Osteocyte (in vitro differentiated cells): Measurements from ENCODE around the gene FGF14. TPM values are rescaled to one million over a fixed set of nuclear protein-coding genes. Genes with fewer than 3 reads are reported as not detected.
A peak's percentile ranks its signal among the peaks of the same experiment; 100 is the strongest.
"Not testable (repeated sequence)": the region's sequence is repeated elsewhere in the genome, so short reads cannot be mapped to it uniquely, and the experiment has no call there.

Experiments used
- DNase-seq: peaks from one replicate; pipeline ENCODE4 v3.0.0; 2021; ENCODE audit warnings: mixed read lengths; ENCODE audit not compliant: unreplicated experiment; ENCODE audit errors: extremely low spot score
- H3K27ac Mint-ChIP-seq: one replicate; pipeline ENCODE4 v1.8.0; 2021; ENCODE audit warnings: mild to moderate bottlenecking, mixed read lengths; ENCODE audit not compliant: unreplicated experiment
- H3K27me3 Mint-ChIP-seq: one replicate; pipeline ENCODE4 v1.8.0; 2021; ENCODE audit warnings: mixed read lengths; ENCODE audit not compliant: unreplicated experiment
- H3K36me3 Mint-ChIP-seq: one replicate; pipeline ENCODE4 v1.8.0; 2021; ENCODE audit warnings: mixed read lengths; ENCODE audit not compliant: unreplicated experiment
- H3K4me1 Mint-ChIP-seq: one replicate; pipeline ENCODE4 v1.8.0; 2021; ENCODE audit warnings: mixed read lengths; ENCODE audit not compliant: unreplicated experiment
- H3K4me3 Mint-ChIP-seq: one replicate; pipeline ENCODE4 v1.8.0; 2021; ENCODE audit warnings: mild to moderate bottlenecking, moderate library complexity, mixed read lengths; ENCODE audit not compliant: unreplicated experiment
- H3K9me3 Mint-ChIP-seq: one replicate; pipeline ENCODE4 v1.8.0; 2021; ENCODE audit warnings: mixed read lengths; ENCODE audit not compliant: unreplicated experiment
- CTCF ChIP-seq: fragments of 200-600 bp; sonication (generic); IDR thresholded peaks from 2 replicates; pipeline ENCODE4 v1.5.0; 2021; ENCODE audit warnings: antibody characterized with exemption, mild to moderate bottlenecking, moderate library complexity
- total RNA-seq: library from RNA; stranded (reverse); gene quantifications from 2 replicates; pipeline ENCODE4 v1.2.1, GENCODE V29; 2021

The FGF14 gene
- total RNA-seq, 1 donor from 2014 or later: 0.24 TPM

GRCh38 chr13:102141625-102142472 is 260.0 kb downstream of the FGF14 start:
- TF ChIP-seq CTCF: peak; percentile 80
- no peaks in the 10 kb centered on the region for H3K36me3 Mint-ChIP-seq
- H3K27ac Mint-ChIP-seq: no peak overlapping the region
- no peak overlapping the region for H3K4me3 Mint-ChIP-seq
- no peak for DNase-seq
- H3K4me1 Mint-ChIP-seq: no peaks in the 10 kb centered on the region
- H3K27me3 Mint-ChIP-seq: peaks cover 33% of the 10 kb centered on the region
- no peaks in the 10 kb centered on the region for H3K9me3 Mint-ChIP-seq

- no peak for DNase-seq
- H3K27ac Mint-ChIP-seq: no peak overlapping the region
- no peak for TF ChIP-seq CTCF
- H3K4me3 Mint-ChIP-seq: no peak overlapping the region
- H3K9me3 Mint-ChIP-seq: no peaks in the 10 kb centered on the region
- H3K36me3 Mint-ChIP-seq: no peaks in the 10 kb centered on the region
- no peaks in the 10 kb centered on the region for H3K4me1 Mint-ChIP-seq
- H3K27me3 Mint-ChIP-seq: peaks cover 16% of the 10 kb centered on the region
Observed at GRCh38 chr13:102139626-102140025, 262.2 kb downstream of the FGF14 start.

GRCh38 chr13:102138635-102139190 is 263.1 kb downstream of the FGF14 start:
- Mint-ChIP-seq H3K27ac (no peak overlapping the region), H3K36me3 (no peaks in the 10 kb centered on the region), H3K4me3 (no peak overlapping the region), H3K27me3 (peaks cover 22% of the 10 kb centered on the region), H3K4me1 (no peaks in the 10 kb centered on the region), H3K9me3 (no peaks in the 10 kb centered on the region)
- DNase-seq: no peak
- TF ChIP-seq CTCF: no peak

GRCh38 chr13:102137904-102138303 is 263.9 kb downstream of the FGF14 start:
- not testable (repeated sequence) for DNase-seq, H3K4me1 Mint-ChIP-seq, H3K9me3 Mint-ChIP-seq, H3K4me3 Mint-ChIP-seq, H3K27ac Mint-ChIP-seq, H3K36me3 Mint-ChIP-seq
- peaks cover 17% of the 10 kb centered on the region for H3K27me3 Mint-ChIP-seq

- Mint-ChIP-seq H3K9me3 (no peaks in the 10 kb centered on the region), H3K4me3 (no peak overlapping the region), H3K36me3 (no peaks in the 10 kb centered on the region), H3K4me1 (no peaks in the 10 kb centered on the region), H3K27ac (no peak overlapping the region), H3K27me3 (peaks cover 26% of the 10 kb centered on the region)
- DNase-seq: no peak
- no peak for TF ChIP-seq CTCF
Observed at GRCh38 chr13:102136735-102137296, 265.0 kb downstream of the FGF14 start.
